ACHN (cell line): ENCODE measurements around the gene L3MBTL4.

Experiments used
- DNase-seq: peaks from one replicate; pipeline ENCODE4 v3.0.0-alpha.2; 2015
- in situ Hi-C: cut with HindIII; loops from 2 replicates; pipeline ENCODE4 v1.10.0; 2017; ENCODE audit warnings: low sequenced_read_pairs, low pct_ligation_motif_present, low pct_unique_long_range_greater_than_20kb

L3MBTL4 gene

GRCh38 chr18:5939801-5940667 lies 474.7 kb downstream of the L3MBTL4 start:
- in situ Hi-C loops, result no loop called here
- no peak for DNase-seq

GRCh38 chr18:5937795-5938194 lies 476.9 kb downstream of the L3MBTL4 start:
- in situ Hi-C loops, result no loop called here
- DNase-seq, result no peak

DNA sequence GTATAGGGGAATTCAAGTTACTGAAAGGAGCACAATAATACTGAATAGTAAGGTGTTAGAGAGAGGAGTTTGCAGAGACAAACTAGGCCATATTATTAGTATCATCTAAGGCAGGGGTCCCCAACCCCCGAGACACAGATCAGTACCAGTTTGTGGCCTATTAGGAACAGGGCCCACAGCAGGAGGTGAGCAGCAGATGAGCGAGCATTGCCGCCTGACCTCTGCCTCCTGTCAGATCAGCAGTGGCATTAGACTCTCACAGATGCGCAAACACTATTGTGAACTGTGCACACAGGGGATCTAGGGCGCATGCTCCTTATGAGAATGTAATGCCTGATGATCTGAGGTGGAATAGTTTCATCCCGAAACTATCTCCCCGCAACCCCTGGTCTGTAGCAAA lies 477.6 kb downstream of the L3MBTL4 start:
- no peak for DNase-seq
- in situ Hi-C loops, result no loop called here

DNA sequence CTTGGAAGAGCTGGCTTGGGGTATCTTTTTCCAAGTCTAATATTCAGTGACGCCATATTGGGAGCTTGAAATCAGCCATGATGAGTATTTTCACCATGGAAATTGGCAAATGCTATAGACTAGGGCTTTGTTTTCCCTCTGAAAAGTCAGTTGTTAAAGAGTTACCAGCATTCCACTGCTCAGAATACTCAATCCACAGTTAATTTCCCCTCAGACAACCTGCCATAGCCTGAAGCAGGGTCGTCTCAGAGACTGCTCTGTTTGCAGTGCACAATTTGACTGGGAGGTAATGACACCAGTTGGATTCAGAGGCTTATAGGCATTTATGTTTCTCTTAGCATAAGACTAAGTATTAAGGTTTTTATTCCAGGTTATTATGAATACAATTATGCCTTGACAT lies 483.9 kb downstream of the L3MBTL4 start:
- in situ Hi-C loops, result no loop called here
- no peak for DNase-seq

GRCh38 chr18:5918205-5918858 lies 496.4 kb downstream of the L3MBTL4 start:
- in situ Hi-C loops, result no loop called here
- DNase-seq, result no peak

DNA sequence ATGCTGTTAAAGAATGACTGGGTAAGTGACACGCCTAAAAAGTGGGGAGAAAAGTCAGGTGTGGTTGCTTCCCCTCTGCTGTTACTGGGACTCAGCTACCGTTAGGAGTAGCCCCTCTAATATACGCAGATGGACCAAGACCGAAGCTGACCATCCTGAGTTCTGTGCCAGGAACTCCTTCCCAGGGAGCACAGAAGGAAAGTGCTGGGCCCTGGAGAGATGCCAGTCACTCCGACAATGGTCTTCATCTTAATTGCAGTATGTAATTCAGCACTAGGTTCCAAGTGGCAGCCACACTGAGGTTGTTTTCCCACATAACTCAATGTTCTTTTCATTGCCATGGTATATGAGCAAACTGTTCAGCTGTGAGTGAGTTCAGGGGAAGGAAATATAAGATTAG lies 499.8 kb downstream of the L3MBTL4 start:
- DNase-seq, result no peak
- in situ Hi-C loops, result no loop called here

DNA sequence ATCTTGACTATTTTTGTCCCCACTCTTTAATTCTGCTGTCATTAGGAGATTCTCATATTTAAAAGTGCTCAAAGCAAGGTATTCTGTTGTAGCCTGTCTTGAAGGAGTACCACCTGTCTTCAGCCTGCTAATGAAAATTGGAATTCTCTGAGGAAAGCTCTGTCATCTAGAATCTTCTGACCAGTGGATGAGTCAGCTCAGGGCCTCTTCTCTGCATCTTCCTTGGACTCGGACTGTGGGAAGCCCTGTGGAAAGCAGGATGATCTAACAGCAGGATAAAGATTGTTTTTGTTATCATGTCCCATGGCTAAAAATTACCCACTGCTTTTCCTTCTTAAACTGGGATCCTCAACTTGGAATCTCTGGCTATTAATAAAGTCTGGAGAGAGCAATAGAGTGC lies 500.7 kb downstream of the L3MBTL4 start:
- no peak for DNase-seq
- in situ Hi-C loops, result no loop called here

- DNase-seq, result no peak
- in situ Hi-C loops, result no loop called here
These were observed 502.1 kb downstream of the L3MBTL4 start for GRCh38 chr18:5912566-5912965.

DNA sequence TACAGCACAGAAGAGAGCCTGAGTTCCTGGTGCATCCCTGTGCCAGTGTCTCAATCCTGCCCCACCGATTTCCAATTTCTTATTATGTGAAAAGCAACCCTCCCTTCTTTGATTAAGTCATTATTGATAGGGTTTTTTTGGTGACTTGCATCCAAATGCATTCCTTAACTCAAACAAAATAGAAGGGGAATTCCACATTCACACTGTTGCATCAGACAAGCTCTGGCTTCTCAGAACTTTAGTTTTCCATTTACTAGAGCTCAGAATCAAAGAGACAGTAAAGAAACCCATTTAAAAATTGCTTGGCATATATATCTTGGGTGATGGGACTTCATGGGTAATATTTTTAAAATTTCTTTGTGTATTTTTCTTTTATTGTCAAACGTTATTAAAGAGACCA lies 505.6 kb downstream of the L3MBTL4 start:
- no peak for DNase-seq
- in situ Hi-C loops, result no loop called here
